CD14-positive monocyte (primary cell): ENCODE results near the gene CRY2. TPM values are rescaled to one million over a fixed set of nuclear protein-coding genes. Genes with fewer than 3 reads are reported as not detected.

Experiments used
- DNase-seq, 3 donors: peaks; one replicate each; pipeline ENCODE4 v3.0.0-alpha.2; 2011 to 2022
- H2AFZ ChIP-seq: 2 replicates; pipeline ENCODE4 v1.6.0; 2012; ENCODE audit warnings: mild to moderate bottlenecking, low read depth, low read length, inconsistent platforms; ENCODE audit not compliant: insufficient read depth, poor library complexity, severe bottlenecking
- H3K27ac ChIP-seq, 2 donors: 1 replicate in 1 of 2; 2 replicates in 1 of 2; pipeline ENCODE4 v1.5.1; 2012 to 2013; ENCODE audit warnings: low read length in 2 of 2, control low read depth in 1 of 2, inconsistent platforms in 1 of 2, low read depth in 1 of 2, mild to moderate bottlenecking in 1 of 2
- H3K27me3 ChIP-seq, 2 donors: one replicate each; pipeline versions ENCODE4 v1.6.0 to v1.6.1; 2011 to 2013; ENCODE audit warnings: low read length in 2 of 2; ENCODE audit not compliant: control insufficient read depth in 2 of 2, insufficient read depth in 2 of 2
- H3K36me3 ChIP-seq, 2 donors: replicated peaks in 1 of 2; 1 replicate in 1 of 2; 2 replicates in 1 of 2; pipeline versions ENCODE4 v1.5.1 to v1.6.1; 2012 to 2013; ENCODE audit warnings: low read length in 2 of 2, control low read depth in 1 of 2, inconsistent platforms in 1 of 2, mild to moderate bottlenecking in 1 of 2; ENCODE audit not compliant: insufficient read depth in 2 of 2, control insufficient read depth in 1 of 2
- H3K4me1 ChIP-seq, 2 donors: 1 replicate in 1 of 2; 2 replicates in 1 of 2; pipeline versions ENCODE4 v1.5.1 to v1.6.1; 2012 to 2013; ENCODE audit warnings: low read length in 2 of 2, control low read depth in 1 of 2, inconsistent platforms in 1 of 2, mild to moderate bottlenecking in 1 of 2, moderate library complexity in 1 of 2; ENCODE audit not compliant: insufficient read depth in 2 of 2, control insufficient read depth in 1 of 2
- H3K4me2 ChIP-seq: replicated peaks from 2 replicates; pipeline ENCODE3; 2012; ENCODE audit warnings: low read length, moderate library complexity, mild to moderate bottlenecking; ENCODE audit not compliant: poor library complexity, severe bottlenecking; ENCODE audit errors: extremely low read depth
- H3K4me3 ChIP-seq, 3 experiments: fragments of 200-600 bp in 1 of 3; sonication (generic) in 1 of 3; replicated peaks in 1 of 3; 1 replicate in 2 of 3; 2 replicates in 1 of 3; pipeline ENCODE4 v1.5.1; 2011 to 2013; ENCODE audit warnings: low read length in 3 of 3, mild to moderate bottlenecking in 3 of 3, control low read depth in 2 of 3, low read depth in 2 of 3, inconsistent platforms in 1 of 3, moderate library complexity in 1 of 3
- H3K79me2 ChIP-seq: 2 replicates; pipeline ENCODE4 v1.6.0; 2012; ENCODE audit warnings: mild to moderate bottlenecking, control low read depth, inconsistent platforms, low read length, moderate library complexity; ENCODE audit not compliant: insufficient read depth
- H3K9ac ChIP-seq: 2 replicates; pipeline ENCODE4 v1.6.0; 2017; ENCODE audit warnings: low read length, mild to moderate bottlenecking; ENCODE audit not compliant: insufficient read depth, poor library complexity, severe bottlenecking
- H3K9me3 ChIP-seq, 2 donors: replicated peaks in 1 of 2; 1 replicate in 1 of 2; 2 replicates in 1 of 2; pipeline versions ENCODE4 v1.5.1 to v1.6.1; 2012 to 2013; ENCODE audit warnings: low read length in 2 of 2, control low read depth in 1 of 2; ENCODE audit not compliant: control insufficient read depth in 1 of 2, insufficient read depth in 1 of 2
- H4K20me1 ChIP-seq: 2 replicates; pipeline ENCODE4 v1.6.0; 2012; ENCODE audit warnings: mild to moderate bottlenecking, low read length, control low read depth, moderate library complexity; ENCODE audit not compliant: insufficient read depth
- H3K27ac Mint-ChIP-seq, 7 donors: one replicate each; pipeline ENCODE4 v1.8.0; 2020; ENCODE audit warnings: mild to moderate bottlenecking in 7 of 7, mixed read lengths in 7 of 7, moderate library complexity in 6 of 7, inconsistent platforms in 2 of 7
- H3K27me3 Mint-ChIP-seq, 3 donors: one replicate each; pipeline ENCODE4 v1.8.0; 2021 to 2022; ENCODE audit warnings: low read depth in 3 of 3, mild to moderate bottlenecking in 3 of 3, mixed read lengths in 3 of 3, moderate library complexity in 3 of 3, inconsistent platforms in 1 of 3
- H3K36me3 Mint-ChIP-seq, 2 donors: one replicate each; pipeline ENCODE4 v1.8.0; 2020; ENCODE audit warnings: mixed read lengths in 2 of 2, inconsistent platforms in 1 of 2, mild to moderate bottlenecking in 1 of 2
- H3K4me1 Mint-ChIP-seq: one replicate; pipeline ENCODE4 v1.8.0; 2020; ENCODE audit warnings: mild to moderate bottlenecking, mixed read lengths
- H3K4me3 Mint-ChIP-seq, 2 donors: one replicate each; pipeline ENCODE4 v1.8.0; 2020; ENCODE audit warnings: mild to moderate bottlenecking in 2 of 2, mixed read lengths in 2 of 2, moderate library complexity in 1 of 2
- H3K9me3 Mint-ChIP-seq, 7 donors: one replicate each; pipeline ENCODE4 v1.8.0; 2020 to 2022; ENCODE audit warnings: mixed read lengths in 7 of 7, mild to moderate bottlenecking in 6 of 7, moderate library complexity in 6 of 7, inconsistent platforms in 2 of 7
- WGBS: methylation state at CpG from one replicate; pipeline ENCODE4 v1.1.5; 2013; ENCODE audit warnings: missing lambda C conversion rate; ENCODE audit not compliant: insufficient coverage; 5-methylcytosine and 5-hydroxymethylcytosine counted together
- intact Hi-C, 2 donors: fragments of 100-400 bp; cut with micrococcal nuclease; formaldehyde crosslinking; loops; one replicate each; pipeline versions ENCODE4 v1.15.0 to v1.15.1; 2023
- polyA plus RNA-seq, 3 donors: library from polyadenylated mRNA; depleted of rRNA in 1 of 3; unstranded in 2 of 3; stranded (reverse) in 1 of 3; fragments of 300-500 nt in 2 of 3; fragments of >200 nt in 1 of 3; fragmentation: Illumina TruSeq in 2 of 3; gene quantifications; 1 replicate in 2 of 3; 2 replicates in 1 of 3; pipeline ENCODE4 v1.2.3, GENCODE V29; 2012 to 2021
- TF ChIP-seq, protein P1 (sequence below): fragments of 200-600 bp; IDR thresholded peaks from one replicate; pipeline ENCODE4 v1.8.0; 2022; ENCODE audit warnings: antibody characterized with exemption, mild to moderate bottlenecking

The CRY2 gene
- polyA plus RNA-seq, 3 donors: 5.1 to 12.5 (median 7.2) TPM

DNA sequence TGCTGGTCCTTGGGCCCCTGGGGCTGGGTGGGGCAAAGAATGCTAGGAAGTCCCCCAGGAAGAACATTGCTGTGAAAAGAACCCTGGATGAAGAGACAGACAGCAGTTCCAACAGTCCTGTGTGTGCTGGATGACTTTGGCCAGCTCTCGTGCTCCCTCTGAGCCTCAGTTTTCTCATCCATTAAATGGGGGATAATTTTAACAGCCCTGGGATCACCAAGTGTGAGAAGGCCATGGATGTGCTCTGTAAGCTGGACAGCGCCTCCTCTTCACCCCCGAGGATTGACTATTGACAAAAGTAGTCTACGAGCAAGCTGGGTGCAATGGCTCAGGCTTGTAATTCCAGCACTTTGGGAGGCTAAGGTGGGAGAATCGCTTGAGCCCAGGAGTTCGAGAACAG, 77.7 kb downstream of the CRY2 start:
- TF ChIP-seq, protein P1, sequence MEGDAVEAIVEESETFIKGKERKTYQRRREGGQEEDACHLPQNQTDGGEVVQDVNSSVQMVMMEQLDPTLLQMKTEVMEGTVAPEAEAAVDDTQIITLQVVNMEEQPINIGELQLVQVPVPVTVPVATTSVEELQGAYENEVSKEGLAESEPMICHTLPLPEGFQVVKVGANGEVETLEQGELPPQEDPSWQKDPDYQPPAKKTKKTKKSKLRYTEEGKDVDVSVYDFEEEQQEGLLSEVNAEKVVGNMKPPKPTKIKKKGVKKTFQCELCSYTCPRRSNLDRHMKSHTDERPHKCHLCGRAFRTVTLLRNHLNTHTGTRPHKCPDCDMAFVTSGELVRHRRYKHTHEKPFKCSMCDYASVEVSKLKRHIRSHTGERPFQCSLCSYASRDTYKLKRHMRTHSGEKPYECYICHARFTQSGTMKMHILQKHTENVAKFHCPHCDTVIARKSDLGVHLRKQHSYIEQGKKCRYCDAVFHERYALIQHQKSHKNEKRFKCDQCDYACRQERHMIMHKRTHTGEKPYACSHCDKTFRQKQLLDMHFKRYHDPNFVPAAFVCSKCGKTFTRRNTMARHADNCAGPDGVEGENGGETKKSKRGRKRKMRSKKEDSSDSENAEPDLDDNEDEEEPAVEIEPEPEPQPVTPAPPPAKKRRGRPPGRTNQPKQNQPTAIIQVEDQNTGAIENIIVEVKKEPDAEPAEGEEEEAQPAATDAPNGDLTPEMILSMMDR: no peak
- Histone ChIP-seq H3K79me2 (peaks cover 4% of the 10 kb centered on the region), H3K9ac (no peak overlapping the region), H3K27ac (no peak overlapping the region), H4K20me1 (peaks cover 14% of the 10 kb centered on the region), H3K9me3 (no peaks in the 10 kb centered on the region), H3K4me2 (no peak overlapping the region), H2AFZ (no peak overlapping the region), H3K27me3 (peaks cover 6 to 23% of the 10 kb centered on the region in 2 donors), H3K4me1 (peaks cover 15 to 27% of the 10 kb centered on the region in 2 donors), H3K4me3 (no peak overlapping the region), H3K36me3 (no peaks in the 10 kb centered on the region)
- Mint-ChIP-seq H3K27me3 (peaks cover 19 to 35% (median 32%) of the 10 kb centered on the region in 3 donors), H3K4me1 (peaks cover 31% of the 10 kb centered on the region), H3K27ac (no peak overlapping the region), H3K36me3 (peaks cover 6 to 9% of the 10 kb centered on the region in 2 donors), H3K4me3 (no peak overlapping the region), H3K9me3 (peaks cover 0 to 10% (median 6%) of the 10 kb centered on the region in 7 donors)
- DNase-seq: no peak
- WGBS: 100% methylated on average over 2 of the region's 6 CpGs
- intact Hi-C loops: no loop called here

DNA sequence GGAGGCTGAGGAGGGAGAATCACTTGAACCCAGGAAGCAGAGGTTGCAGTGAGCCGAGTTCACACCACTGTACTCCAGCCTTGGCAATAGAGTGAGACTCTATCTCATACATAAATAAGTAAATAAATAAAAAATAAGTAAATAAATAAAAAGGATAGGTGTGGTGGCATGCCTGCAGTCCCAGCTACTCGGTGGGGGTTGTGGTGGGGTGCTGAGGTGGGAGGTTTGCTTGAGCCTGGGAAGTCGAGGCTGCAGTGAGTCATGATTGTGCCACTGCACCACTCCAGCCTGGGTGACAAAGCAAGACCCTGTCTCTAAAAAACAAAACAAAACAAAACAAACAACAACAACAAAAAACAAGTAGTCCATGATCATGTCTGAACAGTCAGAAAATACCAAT, 78.3 kb downstream of the CRY2 start:
- Mint-ChIP-seq H3K27ac (no peak overlapping the region), H3K4me1 (peaks cover 37% of the 10 kb centered on the region), H3K27me3 (peaks cover 19 to 35% (median 32%) of the 10 kb centered on the region in 3 donors), H3K4me3 (no peak overlapping the region), H3K36me3 (peaks cover 9 to 12% of the 10 kb centered on the region in 2 donors), H3K9me3 (peaks cover 0 to 10% (median 6%) of the 10 kb centered on the region in 7 donors)
- TF ChIP-seq, protein P1: no peak
- H3K4me3 ChIP-seq: no peak overlapping the region
- peaks cover 6% of the 10 kb centered on the region for H3K79me2 ChIP-seq
- H3K9me3 ChIP-seq: no peaks in the 10 kb centered on the region
- intact Hi-C loops: no loop called here
- H4K20me1 ChIP-seq: peaks cover 20% of the 10 kb centered on the region
- H3K4me1 ChIP-seq: peaks cover 21 to 33% of the 10 kb centered on the region in 2 donors
- no peak for DNase-seq
- no peak overlapping the region for H3K27ac ChIP-seq
- no peak overlapping the region for H3K9ac ChIP-seq
- no CpG with 5 or more reads among the region's 3 CpGs for WGBS
- no peak overlapping the region for H2AFZ ChIP-seq
- no peaks in the 10 kb centered on the region for H3K36me3 ChIP-seq
- peaks cover 6 to 23% of the 10 kb centered on the region in 2 donors for H3K27me3 ChIP-seq
- no peak overlapping the region for H3K4me2 ChIP-seq
